H1 (cell line): ENCODE results near the gene ZBTB34. TPM values are rescaled to one million over a fixed set of nuclear protein-coding genes. Genes with fewer than 3 reads are reported as not detected.

Source experiments
- CBX5 ChIP-seq: fragments of 300-800, 300-1000 bp; sonication (generic); IDR thresholded peaks from 2 replicates; pipeline ENCODE4 v1.7.1; 2016; ENCODE audit warnings: antibody characterized with exemption, low read length, low read depth
- CHD2 ChIP-seq: IDR thresholded peaks from 2 replicates; pipeline ENCODE4 v1.6.1; 2012; ENCODE audit warnings: low read length, improper control_type of control experiment
- CREB1 ChIP-seq: IDR thresholded peaks from 2 replicates; pipeline ENCODE4 v1.6.1; 2012; ENCODE audit warnings: inconsistent platforms
- EGR1 ChIP-seq: IDR thresholded peaks from 2 replicates; pipeline ENCODE4 v1.6.1; 2011; ENCODE audit warnings: low read depth, low read length, borderline replicate concordance
- EP300 ChIP-seq, 2 experiments: IDR thresholded peaks; 1 replicate in 1 of 2; 2 replicates in 1 of 2; pipeline ENCODE4 v1.6.1; 2011 to 2012; ENCODE audit warnings: low read depth in 2 of 2, low read length in 2 of 2, mild to moderate bottlenecking in 2 of 2, borderline replicate concordance in 1 of 2, inconsistent platforms in 1 of 2, moderate library complexity in 1 of 2
- EZH2 ChIP-seq: fragments of 200-600 bp; sonication (generic); IDR thresholded peaks from 2 replicates; pipeline ENCODE4 v1.7.1; 2012; ENCODE audit warnings: low read depth, mild to moderate bottlenecking, moderate library complexity, low read length, inconsistent platforms; ENCODE audit not compliant: severe bottlenecking
- FOSL1 ChIP-seq: IDR thresholded peaks from 2 replicates; pipeline ENCODE4 v1.6.1; 2011; ENCODE audit warnings: mild to moderate bottlenecking, low read depth, low read length, moderate library complexity; ENCODE audit not compliant: insufficient read depth
- GABPA ChIP-seq: IDR thresholded peaks from 2 replicates; pipeline ENCODE4 v1.6.1; 2011; ENCODE audit warnings: mild to moderate bottlenecking, low read length, moderate library complexity, borderline replicate concordance; ENCODE audit not compliant: insufficient read depth
- GTF2F1 ChIP-seq: IDR thresholded peaks from 2 replicates; pipeline ENCODE4 v1.6.1; 2012; ENCODE audit warnings: low read depth, low read length, improper control_type of control experiment, borderline replicate concordance
- HDAC2 ChIP-seq, 2 experiments: fragments of 300-600 bp in 1 of 2; sonication (generic) in 1 of 2; IDR thresholded peaks; 2 replicates each; pipeline ENCODE4 v1.6.1; 2011 to 2012; ENCODE audit warnings: low read depth in 2 of 2, low read length in 2 of 2, mild to moderate bottlenecking in 2 of 2, moderate library complexity in 2 of 2, borderline replicate concordance in 1 of 2, inconsistent platforms in 1 of 2
- HDAC6 ChIP-seq: IDR thresholded peaks from one replicate; pipeline ENCODE4 v1.7.1; 2012; ENCODE audit warnings: low read depth, mild to moderate bottlenecking, inconsistent platforms, low read length, moderate library complexity
- JUN ChIP-seq: IDR thresholded peaks from 2 replicates; pipeline ENCODE4 v1.6.1; 2011; ENCODE audit warnings: low read depth, mild to moderate bottlenecking, improper control_type of control experiment, low read length
- NANOG ChIP-seq: IDR thresholded peaks from 2 replicates; pipeline ENCODE4 v1.6.1; 2011; ENCODE audit warnings: low read length, low read depth, mild to moderate bottlenecking, inconsistent platforms; ENCODE audit not compliant: insufficient read depth, poor library complexity, severe bottlenecking
- PHF8 ChIP-seq: fragments of 200-600 bp; sonication (generic); conservative IDR thresholded peaks from 2 replicates; pipeline ENCODE4 v1.7.1; 2012; ENCODE audit warnings: low read depth, mild to moderate bottlenecking, inconsistent platforms, low read length, moderate library complexity
- POLR2A ChIP-seq, 2 experiments: IDR thresholded peaks; 1 replicate in 1 of 2; 2 replicates in 1 of 2; pipeline ENCODE4 v1.6.1; 2011; ENCODE audit warnings: low read depth in 2 of 2, low read length in 2 of 2, mild to moderate bottlenecking in 2 of 2; ENCODE audit errors: control extremely low read depth in 1 of 2
- POU5F1 ChIP-seq: IDR thresholded peaks from 2 replicates; pipeline ENCODE4 v1.6.1; 2011; ENCODE audit warnings: low read depth, mild to moderate bottlenecking, low read length, moderate library complexity
- RAD21 ChIP-seq, 2 experiments: IDR thresholded peaks in 1 of 2; conservative IDR thresholded peaks in 1 of 2; 2 replicates each; pipeline ENCODE4 v1.6.1; 2011; ENCODE audit warnings: low read depth in 2 of 2, low read length in 2 of 2, improper control_type of control experiment in 1 of 2, inconsistent platforms in 1 of 2, mild to moderate bottlenecking in 1 of 2, moderate library complexity in 1 of 2
- RXRA ChIP-seq: IDR thresholded peaks from 2 replicates; pipeline ENCODE4 v1.6.1; 2011; ENCODE audit warnings: low read depth, mild to moderate bottlenecking, low read length, moderate library complexity; ENCODE audit not compliant: insufficient read depth
- SAP30 ChIP-seq: fragments of 300-600 bp; sonication (generic); IDR thresholded peaks from 2 replicates; pipeline ENCODE4 v1.7.1; 2012; ENCODE audit warnings: low read length, moderate library complexity, mild to moderate bottlenecking, inconsistent platforms; ENCODE audit not compliant: insufficient read depth, insufficient replicate concordance
- SP1 ChIP-seq: IDR thresholded peaks from 2 replicates; pipeline ENCODE4 v1.6.1; 2011; ENCODE audit warnings: low read depth, low read length
- SP2 ChIP-seq: IDR thresholded peaks from 2 replicates; pipeline ENCODE4 v1.6.1; 2012; ENCODE audit warnings: mild to moderate bottlenecking, low read length, inconsistent platforms
- TAF7 ChIP-seq: optimal IDR thresholded peaks from 2 replicates; pipeline ENCODE3; 2011; ENCODE audit warnings: low read depth, mild to moderate bottlenecking, inconsistent platforms, low read length, moderate library complexity, borderline replicate concordance
- TEAD4 ChIP-seq: IDR thresholded peaks from 2 replicates; pipeline ENCODE4 v1.6.1; 2012; ENCODE audit warnings: low read depth, low read length, inconsistent platforms, mixed read lengths
- ZNF274 ChIP-seq: IDR thresholded peaks from 2 replicates; pipeline ENCODE4 v1.7.0; 2012; ENCODE audit warnings: low read length, borderline replicate concordance; ENCODE audit errors: extremely low read depth
- polyA plus RNA-seq, 7 experiments: library from polyadenylated mRNA; depleted of rRNA in 3 of 7; stranded (reverse) in 5 of 7; unstranded in 2 of 7; fragments of >200 nt in 5 of 7; fragments of 200-250 nt in 2 of 7; gene quantifications; 1 replicate in 5 of 7; 2 replicates in 1 of 7; 4 replicates in 1 of 7; pipeline versions ENCODE4 v1.2.1 to v1.2.3, GENCODE V29; 2011 to 2013; ENCODE audit warnings: missing spikeins in 2 of 7, mixed read lengths in 2 of 7
- total RNA-seq: library from RNA; stranded (reverse); fragmentation: NEBNext Ultra II Directional; extraction: Animal tissue kit (Norgen Biotek cat#: 25700); gene quantifications from 2 replicates; pipeline ENCODE4 v1.2.1, GENCODE V29; 2021

ZBTB34 gene
- total and polyA plus RNA-seq, 2 of the 8 experiments (the other 6 are each of a cell fraction or from before 2014, with no cell fraction given): 8.2 to 15.9 TPM

GRCh38 chr9:126860077-126860756 lies at the start of gene ZBTB34 (continued):
- TF ChIP-seq RXRA (no peak), TAF7 (no peak), RAD21 (IDR thresholded peaks at IDR 0.05 in 1 of 2, conservative IDR thresholded peaks at IDR 0.05 in 1 of 2; ENCODE audit: low read depth in 2 of 2, low read length in 2 of 2) (peak; percentile 8 to 53; a peak in 3 of 4 replicates), EGR1 (peak; percentile 48; the same call in 1 of the 2 replicates), NANOG (no peak), GABPA (no peak), POU5F1 (no peak), TEAD4 (no peak), EP300 (IDR thresholded peaks at IDR 0.05; ENCODE audit: borderline replicate concordance in 1 of 2, low read depth in 2 of 2, low read length in 2 of 2) (no peak), PHF8 (peak; percentile 85), POLR2A (IDR thresholded peaks at IDR 0.05; ENCODE audit: control extremely low read depth in 1 of 2, low read depth in 2 of 2, low read length in 2 of 2) (peak in 1 of 2 experiments; percentile 32; a peak in 1 of 3 replicates), SP2 (no peak), HDAC2 (IDR thresholded peaks at IDR 0.05; ENCODE audit: borderline replicate concordance in 1 of 2, low read depth in 2 of 2, low read length in 2 of 2) (no peak), CREB1 (0 out of 2 replicates have a peak, but pooled peaks have one; percentile 31), FOSL1 (no peak), SP1 (0 out of 2 replicates have a peak, but pooled peaks have one; percentile 8), GTF2F1 (no peak), HDAC6 (no peak), ZNF274 (no peak), CHD2 (no peak), EZH2 (no peak), JUN (no peak), SAP30 (no peak), CBX5 (no peak)
